COLO668 (cell line): ENCODE measurements around the gene CLDN34.

Experiments used
- DNase-seq: peaks from one replicate; lab custom pipeline; 2025; ENCODE audit not compliant: unreplicated experiment; lab: John Stamatoyannopoulos, UW

The CLDN34 gene

GRCh38 chrX:10015355-10015722, 48.2 kb downstream of the CLDN34 start:
- DNase-seq = no peak

- peak; percentile 46 for DNase-seq
Measured at GRCh38 chrX:10015723-10016518, 48.8 kb downstream of the CLDN34 start.

GRCh38 chrX:10016519-10017132, 49.5 kb downstream of the CLDN34 start:
- DNase-seq = no peak

- no peak for DNase-seq
Measured at GRCh38 chrX:10017872-10018271, 50.7 kb downstream of the CLDN34 start.
